BLaER1 treated with 17β-estradiol and CSF1 and Interleukin-3, amounts not matched to agents 10 nM and 100 nM (cell line): ENCODE measurements around the gene KAZN.

ENCODE experiments used
- H3K27ac ChIP-seq, 11 experiments: shearing (Covaris generic); formaldehyde crosslinking; 2 replicates each; pipeline ENCODE4 v1.8.1; 2022
- H3K27me3 ChIP-seq, 11 experiments: shearing (Covaris generic); formaldehyde crosslinking; 2 replicates each; pipeline ENCODE4 v1.8.1; 2022
- H3K36me3 ChIP-seq, 11 experiments: shearing (Covaris generic); formaldehyde crosslinking; 2 replicates each; pipeline ENCODE4 v1.8.1; 2022
- H3K4me1 ChIP-seq, 10 experiments: shearing (Covaris generic); formaldehyde crosslinking; 2 replicates each; pipeline ENCODE4 v1.8.1; 2022
- H3K4me2 ChIP-seq, 11 experiments: shearing (Covaris generic); formaldehyde crosslinking; 2 replicates each; pipeline ENCODE4 v1.8.1; 2022
- H3K4me3 ChIP-seq, 10 experiments: shearing (Covaris generic); formaldehyde crosslinking; 2 replicates each; pipeline ENCODE4 v1.8.1; 2022
- H3K9ac ChIP-seq, 11 experiments: shearing (Covaris generic); formaldehyde crosslinking; 2 replicates each; pipeline ENCODE4 v1.8.1; 2022
- H3K9me3 ChIP-seq, 11 experiments: shearing (Covaris generic); formaldehyde crosslinking; replicated peaks in 1 of 11; 2 replicates each; pipeline ENCODE4 v1.8.1; 2022
- H4K20me1 ChIP-seq, 11 experiments: shearing (Covaris generic); formaldehyde crosslinking; 2 replicates each; pipeline ENCODE4 v1.8.1; 2022
- Cebpa-rat ChIP-seq, 11 experiments: shearing (Covaris generic); IDR thresholded peaks; 2 replicates each; pipeline ENCODE4 v1.8.1; 2022

The KAZN gene

GRCh38 chr1:14616632-14617396 is 18.3 kb downstream of the KAZN start:
- no peaks in the 10 kb centered on the region for H4K20me1 ChIP-seq
- no peaks in the 10 kb centered on the region for H3K4me1 ChIP-seq
- H3K36me3 ChIP-seq: no peaks in the 10 kb centered on the region
- no peak overlapping the region for H3K9ac ChIP-seq
- H3K27ac ChIP-seq: no peak overlapping the region
- H3K9me3 ChIP-seq: peaks cover 9 to 24% (median 15%) of the 10 kb centered on the region in 11 experiments; a peak in 19 of 22 replicates
- H3K27me3 ChIP-seq: no peaks in the 10 kb centered on the region
- H3K4me2 ChIP-seq: no peak overlapping the region
- no peak overlapping the region for H3K4me3 ChIP-seq
- TF ChIP-seq Cebpa-rat (IDR thresholded peaks at IDR 0.05): no peak

DNA sequence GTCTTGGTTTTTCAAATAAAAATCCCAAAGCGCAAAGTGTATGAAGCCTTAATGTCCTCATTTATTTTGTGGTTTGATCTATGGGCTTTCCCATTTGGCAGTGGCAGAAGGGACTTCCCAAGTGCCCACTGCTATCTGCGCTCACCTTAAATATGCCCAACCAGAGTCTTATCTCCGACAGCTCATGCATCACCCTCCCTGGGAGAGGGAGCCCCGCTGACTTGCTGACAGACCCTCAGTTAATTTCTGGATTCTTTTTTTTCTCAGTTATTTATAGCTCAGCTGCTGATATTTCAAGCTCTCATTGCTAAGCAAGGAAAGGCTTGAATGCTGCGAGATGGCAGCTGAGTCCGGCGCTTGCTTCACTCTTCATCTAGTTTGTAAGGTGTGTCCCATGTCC is 19.3 kb downstream of the KAZN start:
- no peak overlapping the region for H3K27ac ChIP-seq
- H3K9ac ChIP-seq: no peak overlapping the region
- no peak for TF ChIP-seq Cebpa-rat (IDR thresholded peaks at IDR 0.05)
- no peak overlapping the region for H3K4me2 ChIP-seq
- H3K36me3 ChIP-seq: no peaks in the 10 kb centered on the region
- H4K20me1 ChIP-seq: no peaks in the 10 kb centered on the region
- H3K27me3 ChIP-seq: no peaks in the 10 kb centered on the region
- no peaks in the 10 kb centered on the region for H3K4me1 ChIP-seq
- no peak overlapping the region for H3K4me3 ChIP-seq
- peaks cover 9 to 24% (median 15%) of the 10 kb centered on the region in 11 experiments; a peak in 19 of 22 replicates for H3K9me3 ChIP-seq

DNA sequence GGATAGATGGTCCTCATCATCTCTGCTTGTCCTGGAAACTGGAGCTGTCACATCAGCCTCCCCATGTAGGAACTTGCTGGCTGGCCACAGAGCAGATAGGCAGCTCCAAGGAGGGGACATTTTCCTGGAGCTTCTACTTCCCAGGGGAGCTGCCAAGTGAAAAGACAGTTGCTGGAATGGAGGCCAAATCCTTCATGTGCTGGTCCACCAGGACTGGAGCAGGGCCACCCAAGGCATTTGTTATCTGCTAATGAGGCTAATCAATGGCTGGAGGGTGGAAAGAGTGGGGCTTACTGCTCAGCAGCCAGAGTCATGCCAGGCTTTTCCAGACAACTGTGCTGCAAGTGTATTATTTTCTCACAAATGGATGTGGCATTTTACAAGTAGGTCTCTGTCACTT is 22.5 kb downstream of the KAZN start:
- Histone ChIP-seq H4K20me1 (no peaks in the 10 kb centered on the region), H3K9me3 (peaks cover 9 to 24% (median 15%) of the 10 kb centered on the region in 11 experiments; a peak in 19 of 22 replicates), H3K4me1 (no peaks in the 10 kb centered on the region), H3K4me2 (no peak overlapping the region), H3K4me3 (no peak overlapping the region), H3K36me3 (no peaks in the 10 kb centered on the region), H3K9ac (no peak overlapping the region), H3K27ac (no peak overlapping the region), H3K27me3 (no peaks in the 10 kb centered on the region)
- TF ChIP-seq Cebpa-rat (IDR thresholded peaks at IDR 0.05): no peak

GRCh38 chr1:14623090-14623489 is 24.6 kb downstream of the KAZN start:
- no peaks in the 10 kb centered on the region for H4K20me1 ChIP-seq
- no peak overlapping the region for H3K27ac ChIP-seq
- TF ChIP-seq Cebpa-rat (IDR thresholded peaks at IDR 0.05): no peak
- H3K4me1 ChIP-seq: no peaks in the 10 kb centered on the region
- H3K4me2 ChIP-seq: no peak overlapping the region
- H3K27me3 ChIP-seq: no peaks in the 10 kb centered on the region
- H3K4me3 ChIP-seq: no peak overlapping the region
- no peaks in the 10 kb centered on the region for H3K36me3 ChIP-seq
- H3K9ac ChIP-seq: no peak overlapping the region
- H3K9me3 ChIP-seq: peaks cover 4 to 17% (median 10%) of the 10 kb centered on the region in 11 experiments; a peak in 19 of 22 replicates

GRCh38 chr1:14624941-14625340 is 26.5 kb downstream of the KAZN start:
- no peak overlapping the region for H3K4me2 ChIP-seq
- TF ChIP-seq Cebpa-rat (IDR thresholded peaks at IDR 0.05): no peak
- H3K36me3 ChIP-seq: no peaks in the 10 kb centered on the region

DNA sequence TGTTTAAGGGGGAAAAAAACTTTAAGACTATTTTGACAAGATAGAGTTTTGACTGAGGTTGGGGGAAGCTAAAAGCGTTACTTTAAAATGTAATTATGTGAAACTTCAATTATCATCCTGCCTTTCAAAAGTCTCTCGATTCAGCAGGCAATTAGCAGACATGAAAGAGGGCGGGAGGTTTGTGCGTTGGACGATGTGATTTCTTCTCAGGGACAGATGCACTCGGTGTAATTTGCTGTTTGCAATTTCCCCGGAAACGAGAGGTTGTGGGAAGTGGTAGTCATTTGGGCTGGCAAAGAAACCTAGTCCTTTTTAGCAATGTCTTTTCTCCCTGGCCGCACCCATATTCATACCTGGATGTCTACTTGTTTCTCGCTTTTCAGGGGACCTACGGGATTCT is 27.1 kb downstream of the KAZN start:
- no peak overlapping the region for H3K27ac ChIP-seq
- H3K9ac ChIP-seq: no peak overlapping the region

More at GRCh38 chr1:14624941-14625340, 26.5 kb downstream of the KAZN start:
- Histone ChIP-seq H3K27ac (no peak overlapping the region), H3K9ac (no peak overlapping the region), H3K27me3 (no peaks in the 10 kb centered on the region), H3K9me3 (peaks cover 0 to 4% (median 0%) of the 10 kb centered on the region in 11 experiments; a peak in 2 of 22 replicates), H4K20me1 (no peaks in the 10 kb centered on the region), H3K4me1 (peaks cover 0 to under 1% (median 0%) of the 10 kb centered on the region in 10 experiments; a peak in 2 of 20 replicates), H3K4me3 (no peak overlapping the region)

GRCh38 chr1:14625996-14626395 is 27.5 kb downstream of the KAZN start:
- Histone ChIP-seq H3K4me2 (no peak overlapping the region), H3K36me3 (no peaks in the 10 kb centered on the region), H3K4me1 (peaks cover 0 to 3% (median 0%) of the 10 kb centered on the region in 10 experiments; a peak in 2 of 20 replicates), H3K9ac (no peak overlapping the region), H3K4me3 (no peak overlapping the region), H3K27me3 (no peaks in the 10 kb centered on the region), H3K9me3 (peaks cover 0 to 4% (median 0%) of the 10 kb centered on the region in 11 experiments; a peak in 2 of 22 replicates), H4K20me1 (no peaks in the 10 kb centered on the region), H3K27ac (no peak overlapping the region)
- no peak for TF ChIP-seq Cebpa-rat (IDR thresholded peaks at IDR 0.05)

More for the DNA sequence above, 27.1 kb downstream of the KAZN start:
- Histone ChIP-seq H3K9me3 (peaks cover 0 to 4% (median 0%) of the 10 kb centered on the region in 11 experiments; a peak in 2 of 22 replicates), H3K36me3 (no peaks in the 10 kb centered on the region), H3K4me1 (peaks cover 0 to 3% (median 0%) of the 10 kb centered on the region in 10 experiments; a peak in 2 of 20 replicates), H3K4me3 (no peak overlapping the region), H4K20me1 (no peaks in the 10 kb centered on the region), H3K27me3 (no peaks in the 10 kb centered on the region), H3K4me2 (no peak overlapping the region)
- TF ChIP-seq Cebpa-rat (IDR thresholded peaks at IDR 0.05): no peak

- Histone ChIP-seq H3K9ac (no peak overlapping the region), H3K27me3 (no peaks in the 10 kb centered on the region), H3K9me3 (no peaks in the 10 kb centered on the region; a peak in 1 of 22 replicates), H3K4me3 (no peak overlapping the region), H3K27ac (no peak overlapping the region), H4K20me1 (no peaks in the 10 kb centered on the region), H3K4me1 (peaks cover 0 to 3% (median 0%) of the 10 kb centered on the region in 10 experiments; a peak in 2 of 20 replicates), H3K4me2 (no peak overlapping the region), H3K36me3 (no peaks in the 10 kb centered on the region)
- TF ChIP-seq Cebpa-rat (IDR thresholded peaks at IDR 0.05): no peak
Observed at GRCh38 chr1:14626869-14627607, 28.6 kb downstream of the KAZN start.
